Activated CD4-positive, alpha-beta T cell treated with anti-CD3 and anti-CD28 coated beads for 1 hour (primary cell): ENCODE data around the gene BTBD6.

Source experiments
- DNase-seq: peaks from one replicate; pipeline ENCODE4 v3.0.0-alpha.2; 2020

BTBD6 gene

GRCh38 chr14:105241641-105242040, 6.7 kb upstream of the BTBD6 start:
- no peak for DNase-seq

GRCh38 chr14:105244334-105244733, 4.0 kb upstream of the BTBD6 start:
- no peak for DNase-seq

DNA sequence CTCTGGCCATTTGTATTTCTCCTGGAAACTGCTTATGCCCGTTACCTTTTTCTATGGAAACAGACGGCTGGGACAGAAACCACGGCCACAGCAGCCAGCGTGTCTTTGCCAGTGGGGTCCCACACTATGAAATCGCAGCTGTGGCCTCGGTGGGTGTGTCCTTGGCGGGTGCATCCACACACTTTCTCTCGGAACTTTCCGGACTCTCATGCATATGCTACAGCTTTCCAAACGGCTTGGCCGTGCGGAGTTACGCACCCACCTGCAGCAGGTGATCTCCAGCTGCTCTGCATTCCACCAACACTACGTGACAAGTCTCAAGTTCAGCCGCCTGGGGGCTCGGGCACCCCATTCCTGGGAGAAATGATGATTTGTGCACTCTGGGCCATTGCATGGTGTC, 1.3 kb upstream of the BTBD6 start:
- DNase-seq: no peak

- no peak for DNase-seq
Observed at GRCh38 chr14:105247715-105248367, 492 bp upstream of the BTBD6 start.

GRCh38 chr14:105249182-105250007, 1.1 kb downstream of the BTBD6 start:
- no peak for DNase-seq

GRCh38 chr14:105250008-105250366, 1.7 kb downstream of the BTBD6 start:
- no peak for DNase-seq

- DNase-seq: no peak
Observed at GRCh38 chr14:105250986-105251385, 2.7 kb downstream of the BTBD6 start.

GRCh38 chr14:105251920-105252319, 3.6 kb downstream of the BTBD6 start:
- DNase-seq: no peak

DNA sequence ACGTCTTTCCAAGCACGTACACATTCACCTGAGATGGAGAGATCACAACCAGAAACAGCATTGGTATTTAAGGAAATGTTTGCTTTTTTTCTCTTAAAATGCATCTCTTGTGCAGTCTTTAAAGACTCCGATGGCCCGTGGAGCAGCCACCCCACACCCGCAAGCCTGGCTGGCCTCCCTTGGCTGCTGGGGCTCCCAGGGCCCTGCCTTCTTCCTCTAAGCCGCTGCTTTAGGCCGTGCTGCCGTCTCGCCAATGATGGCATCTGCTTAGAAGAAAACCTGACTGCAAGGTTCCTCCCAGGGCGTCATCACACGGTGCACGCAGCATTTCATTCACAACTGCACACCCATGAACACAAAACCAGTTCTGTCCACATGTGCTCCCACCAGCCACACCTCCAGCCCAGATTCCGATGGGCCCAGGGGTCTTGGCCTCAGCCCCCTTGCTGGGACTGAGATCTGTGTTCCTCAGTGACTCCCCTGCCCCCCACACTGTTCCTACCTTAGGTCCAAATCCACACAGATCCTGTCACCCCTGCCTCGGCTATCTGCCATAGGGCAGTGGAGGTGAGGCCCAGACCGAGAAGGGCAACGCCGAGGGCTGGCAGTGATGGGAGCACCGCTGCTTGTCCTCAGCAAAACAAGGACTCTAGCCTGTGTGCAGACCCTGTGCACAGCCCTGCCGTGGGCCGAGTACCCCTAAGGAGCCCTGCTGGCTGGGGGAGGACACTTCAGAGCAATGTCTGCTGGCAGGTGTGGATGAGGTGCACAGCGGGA, 4.4 kb downstream of the BTBD6 start:
- DNase-seq: no peak

- DNase-seq: no peak
Observed at GRCh38 chr14:105253329-105253682, 5.0 kb downstream of the BTBD6 start.

DNA sequence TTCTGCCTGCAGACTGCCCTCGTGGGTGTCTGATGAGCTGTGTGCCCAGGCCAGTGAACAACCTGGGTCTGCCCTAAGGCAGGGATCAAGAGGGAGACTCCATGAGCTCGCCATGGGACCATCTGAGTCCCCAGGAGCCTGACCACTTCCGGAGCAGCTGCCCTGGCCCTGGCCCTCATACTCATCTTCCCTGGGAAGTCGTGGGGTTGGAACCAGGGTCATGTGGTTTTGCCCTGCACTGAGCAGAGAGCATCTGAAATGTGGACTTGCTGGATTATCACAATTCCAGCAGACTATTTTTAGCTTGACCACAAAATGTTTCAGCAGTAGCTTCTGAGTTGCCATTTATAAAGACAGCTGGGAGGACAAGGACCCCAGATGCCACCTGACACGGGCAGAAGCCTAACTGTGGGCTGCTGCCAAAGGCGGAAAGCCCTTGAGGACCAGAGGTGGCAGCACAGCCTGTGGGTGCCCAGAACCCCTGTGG, 6.7 kb downstream of the BTBD6 start:
- DNase-seq: no peak

DNA sequence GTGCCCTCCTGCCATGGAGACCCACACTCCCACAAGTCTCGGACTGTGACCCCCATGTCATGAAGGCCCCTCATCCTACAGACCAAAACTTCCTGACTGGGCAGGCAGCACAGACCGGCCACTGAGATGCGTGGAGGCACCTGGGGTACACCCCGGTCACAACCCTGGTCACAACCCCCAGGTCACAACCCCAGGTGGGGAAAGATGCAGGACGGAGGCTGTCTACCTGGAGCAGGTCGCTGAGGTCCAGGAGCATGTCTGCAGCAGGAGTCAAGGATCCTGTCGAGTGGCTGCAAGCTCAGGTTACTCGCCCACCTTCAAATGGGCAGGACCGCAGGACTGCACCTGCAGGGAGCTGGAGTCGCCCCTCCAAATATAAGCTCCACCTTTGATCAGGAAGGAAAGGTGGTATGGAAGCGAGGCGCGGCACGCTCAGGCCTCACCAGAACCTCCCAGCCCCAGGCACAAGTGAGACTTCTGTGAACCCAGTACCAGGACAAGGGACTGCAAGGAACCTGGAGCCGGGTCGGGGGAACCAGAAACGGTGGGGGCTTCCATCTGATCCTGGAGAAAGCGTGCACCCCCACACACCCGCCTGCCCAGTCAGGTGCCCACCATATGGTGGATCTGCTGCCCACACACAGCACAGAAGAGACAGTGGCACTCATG, 8.1 kb downstream of the BTBD6 start:
- DNase-seq: no peak

- no peak for DNase-seq
Observed at GRCh38 chr14:105257464-105257863, 9.1 kb downstream of the BTBD6 start.

- DNase-seq: no peak
Observed at GRCh38 chr14:105258846-105259245, 10.5 kb downstream of the BTBD6 start.

DNA sequence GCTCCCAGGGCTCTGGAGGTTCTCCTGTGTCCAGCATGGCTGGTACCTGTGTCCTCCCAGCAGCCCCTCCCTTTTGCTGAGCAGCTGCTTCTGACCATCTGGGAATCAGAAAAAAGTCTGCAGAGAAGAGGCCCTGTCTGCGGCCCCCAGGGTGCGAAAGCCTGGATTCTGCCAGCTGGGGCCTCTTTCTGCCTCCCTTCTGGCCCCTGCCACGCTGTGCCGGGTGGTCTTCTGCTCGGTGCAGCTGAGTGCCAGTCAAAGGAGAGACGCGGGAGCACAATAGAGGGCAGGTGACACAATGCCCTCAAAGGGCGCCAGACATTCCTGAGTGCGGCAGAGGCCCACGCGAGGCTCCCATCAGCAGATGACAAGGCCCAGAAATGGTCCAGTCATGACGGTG, 12.6 kb downstream of the BTBD6 start:
- no peak for DNase-seq

DNA sequence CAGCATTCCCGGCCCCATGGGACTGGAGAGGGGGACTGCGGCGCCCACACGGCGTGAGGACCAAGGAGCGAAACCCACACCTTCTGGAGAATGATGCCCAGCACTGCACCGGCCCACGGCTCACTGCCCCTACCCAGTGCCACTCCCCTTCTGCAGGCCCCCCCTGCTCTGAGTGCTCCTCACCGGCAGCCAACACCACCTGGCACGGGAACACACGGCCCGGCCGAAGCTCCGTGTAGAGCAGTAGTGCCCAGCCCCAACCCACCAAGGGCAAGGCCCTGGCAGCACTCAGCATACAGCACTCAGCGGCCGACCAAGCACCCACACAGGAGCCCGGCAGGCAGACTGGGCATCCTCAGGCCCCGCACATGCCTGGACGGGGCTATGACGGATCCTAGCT, 13.4 kb downstream of the BTBD6 start:
- no peak for DNase-seq

DNA sequence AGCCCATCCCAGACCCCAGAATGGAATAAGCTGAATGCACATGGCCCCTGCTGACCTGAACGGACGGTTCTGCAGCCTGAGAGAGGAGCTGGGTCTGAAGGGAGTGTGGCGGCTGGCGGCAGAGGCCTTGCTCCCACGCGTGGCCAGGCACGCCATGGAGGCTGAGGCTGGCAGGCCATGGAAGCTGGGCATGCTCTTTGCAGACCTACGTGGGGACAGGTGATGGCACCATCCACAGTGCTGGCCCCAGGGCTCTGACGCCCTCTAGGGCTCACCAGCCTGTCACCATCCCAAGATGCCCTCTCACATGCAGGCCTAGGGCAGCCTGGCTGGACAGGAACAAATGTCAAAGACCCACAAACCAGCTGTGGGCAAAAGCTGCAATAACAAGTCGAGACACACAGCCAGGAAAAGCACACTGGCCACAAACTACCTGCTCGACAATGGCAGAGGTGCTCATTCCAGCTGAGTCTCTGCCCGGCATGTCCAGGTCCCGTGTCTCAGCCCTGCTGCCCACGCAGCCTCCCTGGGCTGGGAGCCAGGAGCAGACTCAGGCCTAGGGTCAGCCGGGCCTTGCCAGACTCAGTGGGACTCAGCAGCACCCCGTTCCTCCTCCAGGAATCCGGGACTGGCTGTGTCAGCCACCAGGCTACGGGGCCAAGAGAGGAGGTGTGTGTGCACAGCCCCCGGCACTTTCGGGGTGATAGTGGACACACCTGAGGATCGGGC, 19.7 kb downstream of the BTBD6 start:
- no peak for DNase-seq

DNA sequence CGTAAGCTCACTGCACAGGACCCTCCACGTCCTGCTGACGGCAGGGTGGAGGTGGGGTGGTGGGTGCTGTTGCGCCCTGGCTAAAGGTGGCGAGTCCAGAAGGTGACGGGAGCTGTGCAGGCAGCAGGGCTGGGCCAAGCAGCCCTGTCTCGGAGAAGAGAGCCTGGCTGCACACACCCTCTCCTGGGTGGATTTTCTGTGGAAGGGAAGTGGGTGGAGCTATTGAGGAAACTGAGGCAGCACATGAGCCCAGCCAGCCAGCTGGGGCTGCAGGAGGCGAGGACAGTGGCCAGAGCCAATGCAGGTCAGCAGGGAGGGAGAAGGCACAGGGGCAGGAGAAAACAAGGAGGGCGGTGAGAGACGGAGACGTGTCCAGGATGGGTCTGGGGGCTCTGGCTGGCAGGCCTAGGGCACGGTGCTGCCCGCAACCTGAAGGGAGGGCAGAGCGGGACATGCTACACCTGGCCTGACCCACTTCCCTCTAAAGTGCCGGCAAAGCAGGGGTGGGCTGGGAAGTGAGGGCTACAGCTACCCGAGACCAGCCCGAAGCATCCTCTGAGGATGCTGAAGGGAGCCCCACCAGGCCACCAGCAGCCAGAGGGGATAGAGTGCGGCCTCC, 20.5 kb downstream of the BTBD6 start:
- DNase-seq: no peak

GRCh38 chr14:105269405-105269804, 21.1 kb downstream of the BTBD6 start:
- no peak for DNase-seq

GRCh38 chr14:105271224-105271890, 23.0 kb downstream of the BTBD6 start:
- DNase-seq: no peak

DNA sequence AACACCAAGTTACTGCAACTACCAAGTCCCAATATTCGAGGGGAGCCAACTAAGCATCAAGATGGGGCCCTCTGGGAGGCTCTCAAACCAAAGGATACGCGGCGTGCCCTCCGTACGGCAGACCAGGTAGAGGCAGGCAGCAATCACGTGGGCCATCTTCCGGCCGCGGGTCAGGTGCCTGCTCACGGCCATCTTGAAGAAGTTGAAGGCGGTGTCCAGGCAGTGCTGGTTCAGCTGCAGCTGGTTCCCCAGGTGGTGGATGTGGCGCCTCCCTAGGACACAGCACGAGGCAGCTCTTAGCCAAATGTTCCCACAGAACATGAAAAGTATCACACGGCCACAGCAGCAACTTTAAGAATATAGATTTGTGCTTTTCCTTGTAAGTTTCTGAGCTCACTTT, 24.3 kb downstream of the BTBD6 start:
- no peak for DNase-seq

DNA sequence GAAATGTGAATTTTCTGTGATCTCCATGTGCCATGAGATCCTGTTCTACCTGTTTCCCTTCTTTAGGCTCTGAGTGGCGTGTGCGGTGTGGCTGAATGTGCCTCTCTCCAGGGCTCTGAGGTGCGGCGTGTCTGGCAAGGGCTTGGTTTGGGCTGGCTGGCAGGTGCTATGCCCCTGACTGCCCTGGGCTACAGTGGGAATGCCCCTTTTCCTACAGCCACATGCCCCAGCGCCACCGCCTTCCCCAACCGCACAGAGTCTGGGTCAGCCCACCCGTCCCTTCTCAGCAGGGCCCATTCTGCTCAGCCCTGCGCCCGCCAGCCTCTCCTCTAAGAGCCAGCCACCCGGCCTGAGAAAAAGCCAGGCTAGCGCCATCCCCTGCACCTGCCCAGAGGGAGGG, 24.7 kb downstream of the BTBD6 start:
- DNase-seq: no peak
